ENCODE data around the gene BRICD5.

Gene BRICD5

GRCh38 chr16:2194166-2194834, 16.4 kb downstream of the BRICD5 start:
- no peaks in the 10 kb centered on the region for H3K36me3 ChIP-seq (ENCODE audit: insufficient read depth, low read length)
- no peaks in the 10 kb centered on the region for H3K9me3 ChIP-seq (ENCODE audit: control insufficient read depth, insufficient read depth, low read length)
- no peaks in the 10 kb centered on the region for H3K4me1 ChIP-seq (ENCODE audit: insufficient read depth, low read length)
- H3K9ac ChIP-seq (ENCODE audit: low read depth, low read length) = no peak overlapping the region

- Histone ChIP-seq H3K4me1 (ENCODE audit: insufficient read depth, low read length) (no peaks in the 10 kb centered on the region), H3K36me3 (ENCODE audit: insufficient read depth, low read length) (no peaks in the 10 kb centered on the region), H3K9ac (ENCODE audit: low read depth, low read length) (no peak overlapping the region), H3K9me3 (ENCODE audit: control insufficient read depth, insufficient read depth, low read length) (no peaks in the 10 kb centered on the region)
These were observed 19.3 kb downstream of the BRICD5 start for GRCh38 chr16:2191446-2191706.

GRCh38 chr16:2190659-2191445, 19.8 kb downstream of the BRICD5 start:
- Histone ChIP-seq H3K9me3 (ENCODE audit: control insufficient read depth, insufficient read depth, low read length) (no peaks in the 10 kb centered on the region), H3K4me1 (ENCODE audit: insufficient read depth, low read length) (no peaks in the 10 kb centered on the region), H3K9ac (ENCODE audit: low read depth, low read length) (no peak overlapping the region), H3K36me3 (ENCODE audit: insufficient read depth, low read length) (no peaks in the 10 kb centered on the region)

GRCh38 chr16:2190002-2190658, 20.5 kb downstream of the BRICD5 start:
- H3K36me3 ChIP-seq (ENCODE audit: insufficient read depth, low read length) = no peaks in the 10 kb centered on the region
- H3K9ac ChIP-seq (ENCODE audit: low read depth, low read length) = no peak overlapping the region
- no peaks in the 10 kb centered on the region for H3K9me3 ChIP-seq (ENCODE audit: control insufficient read depth, insufficient read depth, low read length)
- no peaks in the 10 kb centered on the region for H3K4me1 ChIP-seq (ENCODE audit: insufficient read depth, low read length)

GRCh38 chr16:2189252-2189893, 21.3 kb downstream of the BRICD5 start:
- no peaks in the 10 kb centered on the region for H3K9me3 ChIP-seq (ENCODE audit: control insufficient read depth, insufficient read depth, low read length)
- H3K4me1 ChIP-seq (ENCODE audit: insufficient read depth, low read length) = no peaks in the 10 kb centered on the region
- no peaks in the 10 kb centered on the region for H3K36me3 ChIP-seq (ENCODE audit: insufficient read depth, low read length)
- H3K9ac ChIP-seq (ENCODE audit: low read depth, low read length) = no peak overlapping the region

- H3K36me3 ChIP-seq (ENCODE audit: insufficient read depth, low read length) = no peaks in the 10 kb centered on the region
- no peaks in the 10 kb centered on the region for H3K9me3 ChIP-seq (ENCODE audit: control insufficient read depth, insufficient read depth, low read length)
- H3K4me1 ChIP-seq (ENCODE audit: insufficient read depth, low read length) = no peaks in the 10 kb centered on the region
- no peak overlapping the region for H3K9ac ChIP-seq (ENCODE audit: low read depth, low read length)
These were observed 22.3 kb downstream of the BRICD5 start for GRCh38 chr16:2188395-2188794.

GRCh38 chr16:2187212-2187611, 23.5 kb downstream of the BRICD5 start:
- no peaks in the 10 kb centered on the region for H3K9me3 ChIP-seq (ENCODE audit: control insufficient read depth, insufficient read depth, low read length)
- H3K4me1 ChIP-seq (ENCODE audit: insufficient read depth, low read length) = no peaks in the 10 kb centered on the region
- H3K9ac ChIP-seq (ENCODE audit: low read depth, low read length) = no peak overlapping the region
- no peaks in the 10 kb centered on the region for H3K36me3 ChIP-seq (ENCODE audit: insufficient read depth, low read length)

- no peaks in the 10 kb centered on the region for H3K36me3 ChIP-seq (ENCODE audit: insufficient read depth, low read length)
- H3K4me1 ChIP-seq (ENCODE audit: insufficient read depth, low read length) = no peaks in the 10 kb centered on the region
- no peaks in the 10 kb centered on the region for H3K9me3 ChIP-seq (ENCODE audit: control insufficient read depth, insufficient read depth, low read length)
- H3K9ac ChIP-seq (ENCODE audit: low read depth, low read length) = no peak overlapping the region
These were observed 24.2 kb downstream of the BRICD5 start for GRCh38 chr16:2186505-2186904.

GRCh38 chr16:2186064-2186463, 24.6 kb downstream of the BRICD5 start:
- H3K36me3 ChIP-seq (ENCODE audit: insufficient read depth, low read length) = no peaks in the 10 kb centered on the region
- H3K4me1 ChIP-seq (ENCODE audit: insufficient read depth, low read length) = no peaks in the 10 kb centered on the region
- no peak overlapping the region for H3K9ac ChIP-seq (ENCODE audit: low read depth, low read length)
- H3K9me3 ChIP-seq (ENCODE audit: control insufficient read depth, insufficient read depth, low read length) = no peaks in the 10 kb centered on the region

GRCh38 chr16:2184962-2185361, 25.7 kb downstream of the BRICD5 start:
- Histone ChIP-seq H3K9me3 (ENCODE audit: control insufficient read depth, insufficient read depth, low read length) (no peaks in the 10 kb centered on the region), H3K9ac (ENCODE audit: low read depth, low read length) (no peak overlapping the region), H3K4me1 (ENCODE audit: insufficient read depth, low read length) (no peaks in the 10 kb centered on the region), H3K36me3 (ENCODE audit: insufficient read depth, low read length) (no peaks in the 10 kb centered on the region)

GRCh38 chr16:2184346-2184745, 26.3 kb downstream of the BRICD5 start:
- Histone ChIP-seq H3K9me3 (ENCODE audit: control insufficient read depth, insufficient read depth, low read length) (no peaks in the 10 kb centered on the region), H3K9ac (ENCODE audit: low read depth, low read length) (no peak overlapping the region), H3K4me1 (ENCODE audit: insufficient read depth, low read length) (no peaks in the 10 kb centered on the region), H3K36me3 (ENCODE audit: insufficient read depth, low read length) (no peaks in the 10 kb centered on the region)

GRCh38 chr16:2183671-2184070, 27.0 kb downstream of the BRICD5 start:
- Histone ChIP-seq H3K9ac (ENCODE audit: low read depth, low read length) (no peak overlapping the region), H3K4me1 (ENCODE audit: insufficient read depth, low read length) (no peaks in the 10 kb centered on the region), H3K36me3 (ENCODE audit: insufficient read depth, low read length) (no peaks in the 10 kb centered on the region), H3K9me3 (ENCODE audit: control insufficient read depth, insufficient read depth, low read length) (no peaks in the 10 kb centered on the region)

- Histone ChIP-seq H3K36me3 (ENCODE audit: insufficient read depth, low read length) (no peaks in the 10 kb centered on the region), H3K9me3 (ENCODE audit: control insufficient read depth, insufficient read depth, low read length) (no peaks in the 10 kb centered on the region), H3K9ac (ENCODE audit: low read depth, low read length) (no peak overlapping the region), H3K4me1 (ENCODE audit: insufficient read depth, low read length) (no peaks in the 10 kb centered on the region)
These were observed 28.7 kb downstream of the BRICD5 start for GRCh38 chr16:2181952-2182351.

GRCh38 chr16:2180962-2181923, 29.4 kb downstream of the BRICD5 start:
- no peaks in the 10 kb centered on the region for H3K9me3 ChIP-seq (ENCODE audit: control insufficient read depth, insufficient read depth, low read length)
- H3K36me3 ChIP-seq (ENCODE audit: insufficient read depth, low read length) = no peaks in the 10 kb centered on the region
- H3K4me1 ChIP-seq (ENCODE audit: insufficient read depth, low read length) = no peaks in the 10 kb centered on the region
- no peak overlapping the region for H3K9ac ChIP-seq (ENCODE audit: low read depth, low read length)
